ENCODE measurements around the gene FRMD4A.

FRMD4A gene

DNA sequence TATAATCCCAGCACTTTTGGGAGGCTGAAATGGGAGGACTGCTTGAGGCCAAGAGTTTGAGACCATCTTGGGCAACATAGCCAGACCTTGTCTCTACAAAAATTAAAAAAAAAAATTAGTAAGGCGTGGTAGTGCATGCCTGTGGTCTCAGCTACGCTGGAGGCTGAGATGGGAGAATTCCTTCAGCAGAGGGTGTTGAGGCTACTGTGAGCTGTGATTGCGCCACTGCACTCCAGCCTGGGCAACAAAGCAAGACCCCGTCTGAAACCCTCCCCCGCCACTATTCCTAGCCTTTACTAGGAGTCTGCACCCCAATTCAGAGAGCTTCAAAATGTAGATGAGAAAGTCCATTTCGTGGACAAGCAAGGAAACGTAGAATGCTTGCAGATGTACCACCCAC lies 648.8 kb downstream of the FRMD4A start:
- no peak for DNase-seq

GRCh38 chr10:13681528-13681927 lies 649.2 kb downstream of the FRMD4A start:
- DNase-seq = no peak

DNA sequence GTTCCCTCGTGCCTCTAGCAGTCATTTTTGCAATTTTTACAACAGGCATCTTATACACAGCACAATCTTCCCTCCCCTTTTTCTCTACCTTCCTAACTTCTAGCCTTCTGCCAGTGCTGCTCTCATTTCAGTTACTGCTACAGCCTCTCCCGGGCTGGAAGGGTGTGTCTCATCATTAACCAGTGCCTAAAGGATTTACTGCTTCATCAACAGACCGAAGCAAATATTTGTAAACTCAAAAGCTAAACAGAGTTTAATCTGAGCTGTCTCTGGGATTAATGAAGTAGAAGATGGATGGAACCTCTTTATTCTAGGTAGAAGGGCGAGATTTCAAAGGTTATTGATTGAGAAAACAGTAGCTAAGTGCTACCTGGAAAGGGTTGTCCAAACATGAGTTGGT lies 649.6 kb downstream of the FRMD4A start:
- DNase-seq = no peak

- no peak for DNase-seq
Observed at GRCh38 chr10:13678101-13678843, 652.5 kb downstream of the FRMD4A start.

- DNase-seq = no peak
Observed at GRCh38 chr10:13674645-13675588, 655.8 kb downstream of the FRMD4A start.

GRCh38 chr10:13673156-13673555 lies 657.6 kb downstream of the FRMD4A start:
- DNase-seq = no peak

GRCh38 chr10:13672548-13672947 lies 658.2 kb downstream of the FRMD4A start:
- DNase-seq = no peak

GRCh38 chr10:13671904-13672303 lies 658.8 kb downstream of the FRMD4A start:
- DNase-seq = no peak

GRCh38 chr10:13670311-13670710 lies 660.4 kb downstream of the FRMD4A start:
- DNase-seq = no peak

GRCh38 chr10:13669901-13670300 lies 660.8 kb downstream of the FRMD4A start:
- no peak for DNase-seq

DNA sequence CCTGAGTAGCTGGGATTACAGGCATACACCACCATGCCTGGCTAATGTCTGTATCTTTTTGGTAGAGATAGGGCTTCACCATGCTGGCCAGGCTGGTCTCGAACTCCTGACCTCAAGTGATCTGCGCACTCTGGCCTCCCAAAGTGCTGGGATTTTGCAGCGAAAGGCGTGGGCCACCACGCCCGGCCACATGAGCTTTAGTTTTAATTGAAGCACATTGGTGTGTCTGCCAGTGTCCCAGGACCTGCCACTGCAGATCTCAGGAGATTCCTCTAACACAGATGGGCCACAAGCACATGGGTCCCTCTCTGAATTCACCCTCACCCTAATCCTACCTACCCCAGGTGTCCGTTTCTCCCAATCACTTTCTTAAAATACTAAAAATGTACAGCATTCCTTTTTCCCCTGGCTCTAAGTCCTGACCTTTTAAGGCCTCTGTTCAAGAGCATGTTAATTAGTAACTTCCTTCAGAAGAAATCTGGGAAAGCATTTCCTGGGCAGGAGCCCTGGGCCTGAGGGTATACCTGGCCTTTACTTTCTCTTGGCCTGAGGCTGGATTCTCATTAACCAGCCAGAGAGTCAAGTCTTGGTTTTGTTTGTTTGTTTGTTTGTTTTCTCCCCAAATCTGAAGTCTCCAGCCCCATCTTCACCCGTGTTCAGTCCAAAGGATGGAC lies 661.4 kb downstream of the FRMD4A start:
- no peak for DNase-seq

DNA sequence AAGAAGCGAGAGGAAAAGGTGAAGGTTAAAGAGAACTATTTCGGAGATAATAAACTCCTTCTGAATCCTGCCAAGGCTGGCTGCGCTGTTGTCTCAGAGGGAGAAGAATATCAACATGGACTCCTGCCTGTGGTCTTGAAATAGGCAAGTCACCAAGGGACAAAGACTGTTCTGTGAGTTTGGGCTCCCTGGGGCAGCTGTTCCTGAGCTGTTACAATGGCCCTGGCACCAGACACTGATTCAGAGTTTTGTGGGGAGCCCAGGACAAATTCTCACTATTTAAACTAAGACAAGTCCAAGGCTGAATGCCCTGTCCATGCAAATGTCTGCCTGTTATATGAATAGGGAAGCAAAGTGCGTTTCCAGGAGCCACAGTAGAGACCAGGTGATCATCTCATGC lies 662.6 kb downstream of the FRMD4A start:
- DNase-seq = no peak

- DNase-seq = no peak
Observed at GRCh38 chr10:13665516-13666262, 665.0 kb downstream of the FRMD4A start.

DNA sequence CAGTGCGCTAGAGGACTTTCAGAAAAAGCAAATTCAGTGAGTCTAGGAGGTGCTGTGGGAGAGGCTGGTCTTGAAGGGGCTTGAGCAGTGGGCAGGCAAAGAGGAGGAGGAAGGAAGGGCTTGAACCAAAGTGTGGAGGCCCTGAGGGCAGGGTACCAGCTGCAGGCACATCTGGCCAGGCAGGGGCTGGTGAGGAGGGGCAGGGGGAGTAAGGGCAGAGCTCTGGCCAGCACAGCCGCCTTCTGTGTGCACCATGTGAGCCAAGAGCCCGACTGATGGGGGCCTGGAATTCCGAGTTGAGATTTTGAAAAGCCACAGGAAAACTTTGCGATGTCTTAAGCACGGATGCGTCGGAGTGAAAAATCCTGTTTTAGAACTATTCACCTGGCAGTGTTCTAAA lies 669.5 kb downstream of the FRMD4A start:
- no peak for DNase-seq

DNA sequence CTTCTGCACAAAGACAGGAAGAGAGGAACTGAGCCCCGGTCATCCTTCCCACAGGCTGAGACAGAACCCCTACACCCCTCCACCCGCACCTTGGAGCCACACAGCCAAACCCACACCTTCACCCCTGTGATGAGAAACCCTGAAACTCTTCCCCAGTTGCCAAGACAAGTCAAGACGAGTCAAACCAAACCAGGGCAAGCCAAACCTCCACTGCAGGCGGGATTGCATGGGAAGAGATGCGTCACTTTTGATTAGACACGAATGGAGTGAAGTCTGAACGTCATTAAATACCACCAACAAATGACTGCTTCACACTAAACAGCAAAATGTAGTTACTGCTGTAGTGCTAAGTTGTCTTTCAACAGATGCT lies 670.2 kb downstream of the FRMD4A start:
- DNase-seq = no peak

DNA sequence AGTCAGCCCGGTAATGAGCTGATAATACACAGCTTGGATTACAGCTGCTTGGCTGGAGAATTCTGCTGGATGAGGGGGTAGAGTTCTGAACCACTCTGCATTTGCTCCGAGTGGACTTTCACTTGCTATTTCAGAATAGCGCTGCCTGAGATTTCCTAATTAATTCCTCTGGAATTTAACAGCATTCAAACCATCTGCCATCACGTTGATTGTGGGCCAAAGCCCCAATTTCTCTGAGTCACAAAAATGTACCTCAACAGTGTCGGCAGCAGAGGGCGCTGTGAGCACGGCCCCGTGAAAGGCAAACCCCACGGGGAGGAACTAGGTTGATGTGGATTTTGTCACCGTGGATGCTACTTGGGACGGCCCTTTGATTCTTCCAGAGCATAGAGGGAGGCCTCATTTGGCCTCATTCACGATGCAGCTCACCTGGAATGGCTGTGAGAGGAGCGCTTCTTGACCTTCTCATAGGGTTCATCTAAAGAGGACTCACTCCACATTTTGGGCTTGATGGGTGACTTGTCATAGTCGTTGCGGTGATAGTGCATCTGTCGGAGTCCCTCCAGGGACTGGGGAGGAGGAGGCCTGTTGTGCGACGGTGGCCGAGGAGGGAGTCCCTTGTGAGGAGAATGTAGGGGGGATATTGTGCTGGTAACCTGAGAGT lies 670.7 kb downstream of the FRMD4A start:
- peak; percentile 79 for DNase-seq

GRCh38 chr10:13658871-13659685 lies 671.6 kb downstream of the FRMD4A start:
- DNase-seq = no peak

GRCh38 chr10:13658264-13658663 lies 672.5 kb downstream of the FRMD4A start:
- no peak for DNase-seq

DNA sequence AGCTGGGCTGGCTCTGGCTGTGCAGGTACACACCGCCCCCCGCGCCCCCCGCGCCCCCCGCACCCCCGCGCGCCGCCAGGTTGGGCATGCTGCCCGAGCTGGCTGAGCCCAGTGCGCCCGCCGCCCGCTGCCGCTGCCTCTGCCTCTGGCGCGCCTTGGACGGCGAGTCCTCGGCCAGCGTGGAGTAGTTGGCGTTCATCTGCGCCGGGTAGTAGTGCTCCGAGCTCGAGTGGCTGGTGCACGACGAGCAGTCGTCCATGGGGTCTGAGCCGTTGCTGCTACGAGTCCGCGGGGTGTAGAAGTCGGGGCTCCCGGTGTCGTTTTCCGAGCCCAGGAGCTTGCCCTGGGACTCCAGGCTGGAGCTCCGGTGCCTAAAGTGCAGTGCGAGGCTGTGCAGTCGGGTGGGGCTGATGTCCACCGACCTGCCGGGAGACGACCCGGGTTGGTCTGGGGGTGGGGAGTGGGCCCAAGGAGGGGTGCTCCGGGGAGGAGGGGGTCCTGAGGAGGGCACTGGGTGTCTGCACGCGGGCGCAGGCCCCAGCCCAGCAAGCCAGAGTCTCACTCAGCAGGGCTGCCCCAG lies 673.5 kb downstream of the FRMD4A start:
- DNase-seq = no peak

DNA sequence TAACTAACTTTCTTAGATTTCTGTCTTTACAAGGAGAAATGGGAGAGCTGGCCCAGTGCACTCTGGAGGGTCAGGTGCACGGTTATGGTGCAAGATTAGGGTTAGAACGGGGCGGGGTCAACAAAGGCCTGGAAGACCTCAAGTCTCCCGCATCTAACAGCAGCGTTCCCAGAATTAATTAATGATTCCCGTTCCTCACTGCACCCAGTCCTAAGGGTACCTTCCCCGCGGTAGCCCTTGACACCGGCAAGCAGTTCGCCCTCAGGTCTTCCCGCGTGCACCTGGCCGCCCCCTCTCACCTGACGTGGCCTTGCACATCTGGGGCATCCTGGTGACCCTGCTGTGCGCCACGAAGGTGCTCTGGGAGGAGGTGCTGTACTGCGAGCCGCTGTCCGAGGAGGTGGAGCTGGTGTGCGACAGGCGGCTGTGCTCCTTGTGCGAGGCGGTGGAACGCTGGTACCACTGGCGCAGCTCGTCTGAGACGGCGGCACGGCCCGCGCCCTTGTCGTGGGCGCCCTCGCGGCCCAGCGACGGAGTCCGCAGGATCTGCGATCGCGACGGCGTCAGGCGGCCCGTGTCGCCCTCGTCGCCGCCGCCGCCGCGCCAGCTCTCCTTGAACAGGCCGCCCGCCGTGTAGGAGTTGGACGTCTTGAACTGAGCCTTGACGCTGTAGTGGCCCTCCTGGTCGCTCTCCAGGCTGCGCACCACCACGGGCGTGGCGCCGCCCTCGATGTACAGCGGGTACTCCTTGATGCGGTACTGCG lies 674.2 kb downstream of the FRMD4A start:
- no peak for DNase-seq

Measured in CD4-positive, alpha-beta T cell treated with Interleukin-17A for 4 hours (primary cell).